Smooth muscle cell (in vitro differentiated cells): ENCODE results near the gene CDK11B. TPM values are rescaled to one million over a fixed set of nuclear protein-coding genes. Genes with fewer than 3 reads are reported as not detected.

Experiments used
- DNase-seq: peaks from one replicate; lab custom pipeline; 2025; ENCODE audit not compliant: unreplicated experiment; lab: John Stamatoyannopoulos, UW
- H2AFZ ChIP-seq: fragments of 200-600 bp; sonication (generic); 2 replicates; pipeline ENCODE4 v1.6.0; 2016; ENCODE audit warnings: antibody characterized with exemption, low read depth, mild to moderate bottlenecking
- H3F3A ChIP-seq: fragments of 200-600 bp; sonication (generic); 2 replicates; pipeline ENCODE4 v1.6.0; 2017; ENCODE audit warnings: antibody characterized with exemption, low read depth
- H3K27ac ChIP-seq: fragments of 200-600 bp; sonication (generic); 2 replicates; pipeline ENCODE4 v1.5.1; 2016; ENCODE audit warnings: low read depth, mild to moderate bottlenecking
- H3K27me3 ChIP-seq: fragments of 200-600 bp; sonication (generic); 2 replicates; pipeline ENCODE4 v1.6.1; 2016; ENCODE audit warnings: low read depth, mild to moderate bottlenecking
- H3K36me3 ChIP-seq: fragments of 200-600 bp; sonication (generic); 2 replicates; pipeline ENCODE4 v1.5.1; 2016; ENCODE audit warnings: low read depth
- H3K4me1 ChIP-seq: fragments of 200-600 bp; sonication (generic); 2 replicates; pipeline ENCODE4 v1.5.1; 2016; ENCODE audit warnings: low read depth
- H3K4me2 ChIP-seq: fragments of 200-600 bp; sonication (generic); 2 replicates; pipeline ENCODE4 v1.6.0; 2016; ENCODE audit warnings: mild to moderate bottlenecking
- H3K4me3 ChIP-seq: fragments of 200-600 bp; sonication (generic); 2 replicates; pipeline ENCODE4 v1.5.1; 2016; ENCODE audit warnings: mild to moderate bottlenecking
- H3K79me2 ChIP-seq: fragments of 200-600 bp; sonication (generic); 2 replicates; pipeline ENCODE4 v1.6.0; 2016; ENCODE audit warnings: low read depth, mild to moderate bottlenecking
- H3K9ac ChIP-seq: fragments of 200-600 bp; sonication (generic); 2 replicates; pipeline ENCODE4 v1.6.0; 2016; ENCODE audit warnings: low read depth
- H3K9me3 ChIP-seq: fragments of 200-600 bp; sonication (generic); replicated peaks from 2 replicates; pipeline ENCODE4 v1.5.1; 2016; ENCODE audit warnings: low read depth
- H4K20me1 ChIP-seq: fragments of 200-600 bp; sonication (generic); 2 replicates; pipeline ENCODE4 v1.6.0; 2016; ENCODE audit warnings: low read depth
- CTCF ChIP-seq: fragments of 200-600 bp; sonication (generic); IDR thresholded peaks from 2 replicates; pipeline ENCODE4 v1.5.1; 2017; ENCODE audit warnings: borderline replicate concordance, mild to moderate bottlenecking, antibody characterized with exemption; ENCODE audit not compliant: insufficient read depth, poor library complexity, severe bottlenecking
- WGBS: methylation state at CpG from one replicate; pipeline ENCODE4 v1.1.7; 2016; ENCODE audit warnings: low lambda C conversion rate; 5-methylcytosine and 5-hydroxymethylcytosine counted together
- polyA plus RNA-seq: library from polyadenylated mRNA; unstranded; fragments of >200 nt; fragmentation: Nextera tagmentation; extraction: Ambion mirVana; gene quantifications from 2 replicates; pipeline ENCODE4 v1.2.1, GENCODE V29; 2016
- total RNA-seq: library from RNA; depleted of rRNA; stranded (reverse); fragments of >200 nt; gene quantifications from 2 replicates; pipeline ENCODE4 v1.2.3, GENCODE V29; 2014

CDK11B gene
- total and polyA plus RNA-seq, 2 experiments from 2014 or later: 13.7 to 15.6 TPM

DNA sequence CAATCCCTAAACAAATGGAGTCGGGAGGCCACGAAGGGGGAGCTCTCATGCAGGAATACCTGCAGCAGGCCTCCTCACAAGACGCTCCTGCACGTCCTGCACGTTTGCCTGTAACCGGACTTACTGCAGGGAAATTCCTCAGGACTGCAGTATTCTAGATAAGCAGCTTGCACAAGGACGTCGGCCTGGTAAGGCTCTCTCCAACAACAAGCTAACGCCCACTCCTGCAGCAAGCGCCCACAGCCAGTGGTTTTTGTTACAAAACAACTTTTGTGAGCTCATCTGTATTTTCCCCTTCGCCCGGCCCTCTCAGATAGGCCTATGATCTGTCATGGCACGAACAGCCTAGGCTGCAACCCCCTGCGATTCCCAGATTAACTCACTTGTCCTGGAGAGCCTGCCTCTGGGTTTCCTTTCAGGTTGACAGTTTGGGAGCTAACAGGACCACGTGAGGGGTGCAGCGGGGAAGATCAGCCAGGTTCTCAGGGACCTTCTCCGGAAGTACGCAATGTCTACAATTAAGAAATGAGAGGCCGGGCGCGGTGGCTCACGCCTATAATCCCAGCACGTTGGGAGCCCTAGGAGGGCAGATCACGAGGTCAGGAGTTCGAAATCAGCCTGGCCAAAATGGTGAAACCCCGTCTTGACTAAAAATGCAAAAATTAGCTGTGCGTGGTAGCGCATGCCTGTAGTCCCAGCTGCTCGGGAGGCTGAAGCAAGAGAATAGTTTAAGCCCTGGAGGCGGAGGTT is 44.4 kb downstream of the CDK11B start:
- Histone ChIP-seq H3F3A (peaks cover 4% of the 10 kb centered on the region), H3K4me1 (peaks cover 15% of the 10 kb centered on the region), H3K9me3 (no peaks in the 10 kb centered on the region), H3K79me2 (peaks cover 35% of the 10 kb centered on the region), H3K36me3 (no peaks in the 10 kb centered on the region), H3K4me2 (peak overlapping the region; percentile 91), H3K4me3 (peak overlapping the region; percentile 97), H2AFZ (no peak overlapping the region), H3K9ac (peak overlapping the region; percentile 100), H3K27ac (peak overlapping the region; percentile 100), H3K27me3 (no peaks in the 10 kb centered on the region), H4K20me1 (peaks cover 49% of the 10 kb centered on the region)
- no peak for TF ChIP-seq CTCF
- DNase-seq: peak; percentile 44
- WGBS: 19% methylated on average over 30 of the region's 30 CpGs

GRCh38 chr1:1613509-1614082 is 45.2 kb downstream of the CDK11B start:
- no peaks in the 10 kb centered on the region for H3K27me3 ChIP-seq
- peak overlapping the region; percentile 91 for H3K4me2 ChIP-seq
- peaks cover 43% of the 10 kb centered on the region for H4K20me1 ChIP-seq
- H3K36me3 ChIP-seq: no peaks in the 10 kb centered on the region
- H3K4me1 ChIP-seq: peaks cover 15% of the 10 kb centered on the region
- no peak for TF ChIP-seq CTCF
- peaks cover 4% of the 10 kb centered on the region for H3F3A ChIP-seq
- H3K79me2 ChIP-seq: peaks cover 30% of the 10 kb centered on the region
- H2AFZ ChIP-seq: no peak overlapping the region
- H3K9me3 ChIP-seq: no peaks in the 10 kb centered on the region
- H3K4me3 ChIP-seq: peak overlapping the region; percentile 97
- H3K27ac ChIP-seq: peak overlapping the region; percentile 100
- peak overlapping the region; percentile 1 for H3K9ac ChIP-seq
- 79% methylated on average over 11 of the region's 11 CpGs for WGBS
- no peak for DNase-seq

- no peaks in the 10 kb centered on the region for H3K27me3 ChIP-seq
- peaks cover 27% of the 10 kb centered on the region for H4K20me1 ChIP-seq
- no peaks in the 10 kb centered on the region for H3K36me3 ChIP-seq
- no peak for TF ChIP-seq CTCF
- H2AFZ ChIP-seq: no peak overlapping the region
- H3K4me3 ChIP-seq: no peak overlapping the region
- H3K27ac ChIP-seq: peak overlapping the region; percentile 24
- no peak overlapping the region for H3K4me2 ChIP-seq
- no peaks in the 10 kb centered on the region for H3K9me3 ChIP-seq
- H3K4me1 ChIP-seq: peaks cover 13% of the 10 kb centered on the region
- WGBS: 96% methylated on average over 3 of the region's 3 CpGs
- peaks cover 16% of the 10 kb centered on the region for H3K79me2 ChIP-seq
- no peak for DNase-seq
- H3K9ac ChIP-seq: no peak overlapping the region
- peaks cover 4% of the 10 kb centered on the region for H3F3A ChIP-seq
Observed at GRCh38 chr1:1612104-1612400, 46.8 kb downstream of the CDK11B start.
